Measurements from ENCODE around the gene CSNK2B.

DNA sequence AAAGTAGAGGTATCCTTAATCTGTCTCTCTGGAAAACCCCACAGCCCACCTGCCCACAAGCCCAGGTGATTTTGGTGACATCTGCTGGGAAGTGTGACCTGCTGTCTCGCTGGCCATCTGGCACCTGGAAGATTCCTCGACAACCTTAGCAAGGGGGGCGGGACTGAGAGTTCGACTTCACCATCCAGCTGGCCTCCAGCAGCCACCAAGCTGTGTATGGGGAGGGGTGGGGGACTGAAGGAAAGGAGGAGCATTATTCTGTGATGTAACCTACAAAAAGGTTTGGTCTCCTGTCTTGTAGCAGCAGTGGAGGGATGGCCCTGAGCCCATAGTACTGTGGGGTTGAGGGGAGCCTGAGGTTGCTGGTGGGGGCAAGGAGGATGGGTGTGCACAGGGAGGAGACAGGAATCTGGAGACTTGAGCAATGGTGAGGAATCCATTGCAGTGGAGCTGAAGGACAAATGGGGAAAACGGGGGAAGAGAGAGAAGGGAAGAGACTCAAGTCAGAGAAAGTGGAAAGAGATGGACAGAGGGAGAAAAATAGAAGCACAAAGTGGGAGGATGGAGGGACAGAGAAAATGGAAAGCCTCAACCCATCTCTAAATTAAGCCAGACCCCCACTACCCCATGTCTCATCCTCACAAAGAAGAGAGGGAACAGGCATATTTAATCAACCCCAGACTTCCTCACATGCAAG lies 44.8 kb downstream of the CSNK2B start:
- TF ChIP-seq FOXM1 (IDR thresholded peaks at IDR 0.05; ENCODE audit: borderline replicate concordance) (no peak), FOXA1 (IDR thresholded peaks at IDR 0.05) (no peak)
